ENCODE results near the gene TIAM1.
A peak's percentile ranks its signal among the peaks of the same experiment; 100 is the strongest.

The TIAM1 gene

GRCh38 chr21:31119199-31119598 is 224.9 kb downstream of the TIAM1 start:
- no peak for DNase-seq

- DNase-seq, result peak; percentile 91
These were observed 226.7 kb downstream of the TIAM1 start for GRCh38 chr21:31117128-31117916.

- DNase-seq, result no peak
These were observed 228.8 kb downstream of the TIAM1 start for GRCh38 chr21:31115249-31115648.

- no peak for DNase-seq
These were observed 233.0 kb downstream of the TIAM1 start for GRCh38 chr21:31111093-31111492.

- no peak for DNase-seq
These were observed 233.6 kb downstream of the TIAM1 start for GRCh38 chr21:31110430-31110829.

GRCh38 chr21:31107871-31108270 is 236.2 kb downstream of the TIAM1 start:
- DNase-seq, result no peak

- DNase-seq, result peak; percentile 24
These were observed 236.8 kb downstream of the TIAM1 start for GRCh38 chr21:31107176-31107785.

- DNase-seq, result no peak
These were observed 240.3 kb downstream of the TIAM1 start for GRCh38 chr21:31103571-31104265.

GRCh38 chr21:31103163-31103562 is 240.9 kb downstream of the TIAM1 start:
- DNase-seq, result no peak

- DNase-seq, result no peak
These were observed 244.9 kb downstream of the TIAM1 start for GRCh38 chr21:31099122-31099521.

GRCh38 chr21:31098576-31099005 is 245.5 kb downstream of the TIAM1 start:
- peak; percentile 41 for DNase-seq

- DNase-seq, result no peak
These were observed 251.0 kb downstream of the TIAM1 start for GRCh38 chr21:31092832-31093625.

- DNase-seq, result no peak
These were observed 253.7 kb downstream of the TIAM1 start for GRCh38 chr21:31090376-31090775.

- no peak for DNase-seq
These were observed 255.6 kb downstream of the TIAM1 start for GRCh38 chr21:31088474-31088751.

GRCh38 chr21:31087639-31088473 is 256.2 kb downstream of the TIAM1 start:
- DNase-seq, result no peak

- no peak for DNase-seq
These were observed 259.4 kb downstream of the TIAM1 start for GRCh38 chr21:31084689-31085088.

- DNase-seq, result no peak
These were observed 265.3 kb downstream of the TIAM1 start for GRCh38 chr21:31078796-31079195.

- no peak for DNase-seq
These were observed 265.8 kb downstream of the TIAM1 start for GRCh38 chr21:31078216-31078615.

- DNase-seq, result no peak
These were observed 268.2 kb downstream of the TIAM1 start for GRCh38 chr21:31075848-31076247.

- no peak for DNase-seq
These were observed 271.5 kb downstream of the TIAM1 start for GRCh38 chr21:31072533-31072932.

Measured in fibroblast of skin of right quadriceps (primary cell).